HCT116 (cell line): ENCODE data around the gene GABRE. TPM values are rescaled to one million over a fixed set of nuclear protein-coding genes. Genes with fewer than 3 reads are reported as not detected.

Experiments
- ATAC-seq: fragments of 200-7000 bp; cut with Tn5 transposase; 2 replicates; pipeline ENCODE4 v1.9.1; 2020; ENCODE audit warnings: mild to moderate bottlenecking, moderate library complexity
- BruUV-seq: library from RNA; stranded (reverse); fragments of 400-500 nt; replicated peaks from 2 replicates; lab custom pipeline; 2021; lab: Mats Ljungman, UMichigan
- CTCF ChIA-PET: fragments of 300-600 bp; sonication (Branson Sonifier 250); formaldehyde crosslinking; loops from one replicate; lab custom pipeline; 2021; ENCODE audit warnings: antibody characterized with exemption; lab: Charles Lee
- POLR2A ChIA-PET: fragments of 300-600, 350-600 bp; sonication (Branson Sonifier 250); formaldehyde crosslinking; loops from one replicate; lab custom pipeline; 2021; ENCODE audit warnings: antibody characterized with exemption; lab: Charles Lee
- RAD21 ChIA-PET, 2 experiments: fragments of 300-600 bp; sonication (Branson Sonifier 250); formaldehyde crosslinking; loops; one replicate each; lab custom pipeline; 2023; ENCODE audit warnings: low total read pairs in 2 of 2; ENCODE audit not compliant: uncharacterized antibody in 2 of 2, unreplicated experiment in 2 of 2, low non-redundant PET in 1 of 2; lab: Charles Lee
- DNase-seq: peaks from one replicate; pipeline ENCODE4 v3.0.0-alpha.2; 2010; ENCODE audit warnings: low read depth, low spot score
- H2AFZ ChIP-seq: fragments of 200-600 bp; shearing (Covaris generic), sonication (generic); 2 replicates; pipeline ENCODE4 v1.6.1; 2017; ENCODE audit warnings: low read depth, mixed run types, mixed read lengths, antibody characterized with exemption, low read length; ENCODE audit not compliant: poor library complexity, severe bottlenecking
- H3K27ac ChIP-seq: 2 replicates; pipeline ENCODE4 v1.5.1; 2012; ENCODE audit warnings: low read depth, low read length
- H3K27me3 ChIP-seq: fragments of 200-600 bp; sonication (generic); 2 replicates; pipeline ENCODE4 v1.6.1; 2016; ENCODE audit warnings: mixed run types, low read length, mixed read lengths; ENCODE audit not compliant: insufficient read depth
- H3K36me3 ChIP-seq, 2 experiments: fragments of 200-500 bp in 1 of 2; fragments of 200-600 bp in 1 of 2; sonication (Bioruptor generic) in 1 of 2; sonication (generic) in 1 of 2; 2 replicates each; pipeline versions ENCODE4 v1.5.1 to v1.6.1; 2014 to 2016; ENCODE audit warnings: low read length in 2 of 2, inconsistent platforms in 1 of 2, mixed read lengths in 1 of 2, mixed run types in 1 of 2; ENCODE audit not compliant: insufficient read depth in 2 of 2, control insufficient read depth in 1 of 2
- H3K4me1 ChIP-seq, 2 experiments: fragments of 200-600 bp in 1 of 2; sonication (generic) in 1 of 2; 2 replicates each; pipeline versions ENCODE4 v1.5.1 to v1.6.1; 2012 to 2017; ENCODE audit warnings: low read length in 2 of 2, inconsistent platforms in 1 of 2, mild to moderate bottlenecking in 1 of 2, mixed read lengths in 1 of 2, mixed run types in 1 of 2, moderate library complexity in 1 of 2; ENCODE audit not compliant: insufficient read depth in 2 of 2, control insufficient read depth in 1 of 2
- H3K4me2 ChIP-seq: fragments of 200-600 bp; sonication (generic); 2 replicates; pipeline ENCODE4 v1.6.1; 2017; ENCODE audit warnings: mixed run types, low read length, mixed read lengths
- H3K4me3 ChIP-seq, 2 experiments: fragments of 200-600 bp in 1 of 2; sonication (generic) in 1 of 2; replicated peaks in 1 of 2; 2 replicates each; pipeline ENCODE4 v1.5.1; 2011 to 2016; ENCODE audit warnings: low read length in 2 of 2, control low read depth in 1 of 2, low read depth in 1 of 2, mild to moderate bottlenecking in 1 of 2, mixed read lengths in 1 of 2, mixed run types in 1 of 2
- H3K79me2 ChIP-seq: fragments of 200-600 bp; sonication (generic); 2 replicates; pipeline ENCODE4 v1.6.1; 2017; ENCODE audit warnings: mild to moderate bottlenecking, mixed run types, low read length, moderate library complexity, mixed read lengths; ENCODE audit not compliant: insufficient read depth
- H3K9ac ChIP-seq: fragments of 200-600 bp; sonication (generic); 2 replicates; pipeline ENCODE4 v1.6.1; 2016; ENCODE audit warnings: low read length, mixed read lengths
- H3K9me2 ChIP-seq: fragments of 200-600 bp; sonication (generic), shearing (Covaris generic); 2 replicates; pipeline ENCODE4 v1.6.1; 2017; ENCODE audit warnings: mixed run types, mild to moderate bottlenecking, moderate library complexity; ENCODE audit not compliant: insufficient read depth
- H3K9me3 ChIP-seq, 2 experiments: fragments of 200-500 bp in 1 of 2; fragments of 200-600 bp in 1 of 2; sonication (Bioruptor generic) in 1 of 2; sonication (generic) in 1 of 2; 2 replicates each; pipeline ENCODE4 v1.6.1; 2014 to 2017; ENCODE audit warnings: low read length in 2 of 2, mixed read lengths in 2 of 2, inconsistent platforms in 1 of 2, low read depth in 1 of 2, mild to moderate bottlenecking in 1 of 2, mixed run types in 1 of 2, moderate library complexity in 1 of 2; ENCODE audit not compliant: control insufficient read depth in 1 of 2, insufficient read depth in 1 of 2
- H4K20me1 ChIP-seq: fragments of 200-600 bp; sonication (generic), shearing (Covaris generic); 2 replicates; pipeline ENCODE4 v1.6.1; 2017; ENCODE audit warnings: mixed run types, mild to moderate bottlenecking, moderate library complexity; ENCODE audit not compliant: insufficient read depth
- CBX3 ChIP-seq: IDR thresholded peaks from 2 replicates; pipeline ENCODE4 v1.6.1; 2012; ENCODE audit warnings: low read depth
- CEBPB ChIP-seq: IDR thresholded peaks from 2 replicates; pipeline ENCODE4 v1.6.1; 2012; ENCODE audit warnings: low read depth
- EGR1 ChIP-seq: IDR thresholded peaks from 2 replicates; pipeline ENCODE4 v1.6.1; 2012; ENCODE audit warnings: low read depth
- EZH2 ChIP-seq: fragments of 200-600 bp; sonication (generic); IDR thresholded peaks from 2 replicates; pipeline ENCODE4 v1.6.1; 2017; ENCODE audit warnings: antibody characterized with exemption, mixed run types
- EZH2phosphoT487 ChIP-seq: fragments of 200-600 bp; IDR thresholded peaks from 2 replicates; pipeline ENCODE4 v1.6.1; 2018; ENCODE audit warnings: antibody characterized with exemption, borderline replicate concordance
- FOSL1 ChIP-seq: IDR thresholded peaks from 2 replicates; pipeline ENCODE4 v1.6.1; 2012; ENCODE audit warnings: low read depth
- JUND ChIP-seq: IDR thresholded peaks from 2 replicates; pipeline ENCODE4 v1.6.1; 2012
- MAX ChIP-seq: IDR thresholded peaks from 2 replicates; pipeline ENCODE4 v1.6.1; 2012
- POLR2A ChIP-seq: IDR thresholded peaks from 2 replicates; pipeline ENCODE4 v1.7.0; 2011; ENCODE audit warnings: borderline replicate concordance; ENCODE audit not compliant: insufficient read depth, insufficient read length; ENCODE audit errors: extremely low read depth
- RAD21 ChIP-seq: IDR thresholded peaks from 2 replicates; pipeline ENCODE4 v1.6.1; 2012; ENCODE audit warnings: low read depth, mild to moderate bottlenecking
- REST ChIP-seq: IDR thresholded peaks from 2 replicates; pipeline ENCODE4 v1.6.1; 2012; ENCODE audit warnings: low read depth
- SP1 ChIP-seq: IDR thresholded peaks from 2 replicates; pipeline ENCODE4 v1.6.1; 2012; ENCODE audit warnings: low read depth
- SRF ChIP-seq: IDR thresholded peaks from 2 replicates; pipeline ENCODE4 v1.6.1; 2012; ENCODE audit warnings: low read depth
- TCF7L2 ChIP-seq: IDR thresholded peaks from 2 replicates; pipeline ENCODE4 v1.7.0; 2011; ENCODE audit warnings: borderline replicate concordance, inconsistent platforms; ENCODE audit not compliant: insufficient read depth, insufficient read length; ENCODE audit errors: extremely low read depth
- ZBTB33 ChIP-seq: IDR thresholded peaks from 2 replicates; pipeline ENCODE4 v1.6.1; 2011; ENCODE audit warnings: mild to moderate bottlenecking, low read length, moderate library complexity; ENCODE audit not compliant: insufficient replicate concordance; ENCODE audit errors: extremely low read depth
- ZNF274 ChIP-seq: fragments of 200-500 bp; sonication (Bioruptor generic); IDR thresholded peaks from 2 replicates; pipeline ENCODE4 v1.6.1; 2014; ENCODE audit warnings: mild to moderate bottlenecking, low read depth, low read length, inconsistent platforms
- intact Hi-C: fragments of 100-400 bp; cut with micrococcal nuclease; formaldehyde crosslinking; loops from 2 replicates; pipeline ENCODE4 v1.10.0; 2022
- total RNA-seq: library from RNA; stranded (reverse); gene quantifications from one replicate; pipeline ENCODE4 v1.2.1, GENCODE V29; 2021; ENCODE audit not compliant: unreplicated experiment

Gene GABRE
- total RNA-seq, 1 experiment from 2014 or later, result 3.9 TPM

DNA sequence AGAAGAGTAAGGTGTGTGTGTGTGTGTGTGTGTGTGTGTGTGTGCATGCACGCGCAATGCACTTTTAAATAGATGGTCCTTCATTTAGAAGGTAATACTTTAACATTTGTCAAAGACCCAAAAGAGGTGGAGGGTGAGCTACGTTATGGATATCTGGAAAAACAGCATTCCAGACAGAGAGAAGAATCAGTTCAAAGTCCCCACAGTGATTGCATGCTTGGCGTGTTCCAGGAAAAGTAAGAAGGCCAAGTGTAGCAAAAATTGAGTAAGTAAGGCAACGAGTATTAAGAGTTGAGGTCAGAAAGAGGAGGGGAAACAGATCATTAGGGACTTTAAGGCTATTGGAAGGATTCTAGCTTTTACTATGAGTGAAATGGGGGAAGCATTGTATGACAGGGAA lies 21.9 kb upstream of the GABRE start:
- Histone ChIP-seq H3K4me1 (no peaks in the 10 kb centered on the region), H4K20me1 (no peaks in the 10 kb centered on the region), H3K36me3 (no peaks in the 10 kb centered on the region), H3K4me2 (no peak overlapping the region), H3K27ac (no peak overlapping the region), H2AFZ (no peak overlapping the region), H3K79me2 (no peaks in the 10 kb centered on the region), H3K4me3 (no peak overlapping the region), H3K9me3 (no peaks in the 10 kb centered on the region), H3K9me2 (no peaks in the 10 kb centered on the region), H3K27me3 (no peaks in the 10 kb centered on the region), H3K9ac (no peak overlapping the region)
- no peak for DNase-seq
- no peak for ATAC-seq
- ChIA-PET CTCF (no interaction called here), POLR2A (no interaction called here), RAD21 (no interaction called here)
- no TSS peak for BruUV-seq
- TF ChIP-seq JUND (no peak), SP1 (no peak), MAX (no peak), CEBPB (no peak), REST (no peak), ZBTB33 (no peak), POLR2A (no peak), ZNF274 (no peak), SRF (no peak), EGR1 (no peak), EZH2phosphoT487 (no peak), TCF7L2 (no peak), CBX3 (no peak), EZH2 (no peak), FOSL1 (no peak), RAD21 (no peak)
- intact Hi-C loops, result no loop called here
